ENCODE data around the gene SLC30A10.
A peak's percentile ranks its signal among the peaks of the same experiment; 100 is the strongest.
"Not testable (repeated sequence)": the region's sequence is repeated elsewhere in the genome, so short reads cannot be mapped to it uniquely, and the experiment has no call there.

Gene SLC30A10

GRCh38 chr1:219880765-219881457 lies 47.4 kb downstream of the SLC30A10 start:
- no peaks in the 10 kb centered on the region for H3K9me3 ChIP-seq (ENCODE audit: control insufficient read depth in 1 of 2, low read length in 2 of 2)
- peaks cover 13 to 14% of the 10 kb centered on the region in 2 donors for H3K4me1 ChIP-seq (ENCODE audit: control insufficient read depth in 1 of 2, insufficient read depth in 2 of 2, low read length in 2 of 2)
- H3K27ac ChIP-seq (ENCODE audit: low read depth, low read length) = no peak overlapping the region
- H3K36me3 ChIP-seq (ENCODE audit: control insufficient read depth in 1 of 2, insufficient read depth in 2 of 2, low read length in 2 of 2) = no peaks in the 10 kb centered on the region
- H3K9ac ChIP-seq (ENCODE audit: low read depth in 1 of 2, low read length in 2 of 2) = no peak overlapping the region
- H3K4me3 ChIP-seq (ENCODE audit: low read depth in 1 of 2, low read length in 2 of 2) = no peak overlapping the region
- peaks cover 0 to 3% of the 10 kb centered on the region in 2 donors for H3K27me3 ChIP-seq (ENCODE audit: control insufficient read depth in 1 of 2, insufficient read depth in 2 of 2, low read length in 2 of 2)

- no peaks in the 10 kb centered on the region for H3K9me3 ChIP-seq (ENCODE audit: control insufficient read depth in 1 of 2, low read length in 2 of 2)
- H3K36me3 ChIP-seq (ENCODE audit: control insufficient read depth in 1 of 2, insufficient read depth in 2 of 2, low read length in 2 of 2) = no peaks in the 10 kb centered on the region
- H3K4me1 ChIP-seq (ENCODE audit: control insufficient read depth in 1 of 2, insufficient read depth in 2 of 2, low read length in 2 of 2) = peaks cover 3 to 11% of the 10 kb centered on the region in 2 donors
- H3K4me3 ChIP-seq (ENCODE audit: low read depth in 1 of 2, low read length in 2 of 2) = no peak overlapping the region
- H3K27me3 ChIP-seq (ENCODE audit: control insufficient read depth in 1 of 2, insufficient read depth in 2 of 2, low read length in 2 of 2) = peaks cover 0 to 3% of the 10 kb centered on the region in 2 donors
- no peak overlapping the region for H3K9ac ChIP-seq (ENCODE audit: low read depth in 1 of 2, low read length in 2 of 2)
- no peak overlapping the region for H3K27ac ChIP-seq (ENCODE audit: low read depth, low read length)
Measured at GRCh38 chr1:219876798-219877209, 51.6 kb downstream of the SLC30A10 start.

GRCh38 chr1:219875860-219876259 lies 52.5 kb downstream of the SLC30A10 start:
- no peaks in the 10 kb centered on the region for H3K36me3 ChIP-seq (ENCODE audit: control insufficient read depth in 1 of 2, insufficient read depth in 2 of 2, low read length in 2 of 2)

GRCh38 chr1:219872538-219872937 lies 55.8 kb downstream of the SLC30A10 start:
- H3K4me3 ChIP-seq (ENCODE audit: low read depth in 1 of 2, low read length in 2 of 2); H3K27ac ChIP-seq (ENCODE audit: low read depth, low read length); H3K4me1 ChIP-seq (ENCODE audit: control insufficient read depth in 1 of 2, insufficient read depth in 2 of 2, low read length in 2 of 2); H3K9me3 ChIP-seq (ENCODE audit: control insufficient read depth in 1 of 2, low read length in 2 of 2); H3K9ac ChIP-seq (ENCODE audit: low read depth in 1 of 2, low read length in 2 of 2); H3K27me3 ChIP-seq (ENCODE audit: control insufficient read depth in 1 of 2, insufficient read depth in 2 of 2, low read length in 2 of 2); H3K36me3 ChIP-seq (ENCODE audit: control insufficient read depth in 1 of 2, insufficient read depth in 2 of 2, low read length in 2 of 2): not testable (repeated sequence)

More at GRCh38 chr1:219875860-219876259, 52.5 kb downstream of the SLC30A10 start:
- Histone ChIP-seq H3K27ac (ENCODE audit: low read depth, low read length) (no peak overlapping the region), H3K4me1 (ENCODE audit: control insufficient read depth in 1 of 2, insufficient read depth in 2 of 2, low read length in 2 of 2) (peaks cover 3 to 7% of the 10 kb centered on the region in 2 donors), H3K9me3 (ENCODE audit: control insufficient read depth in 1 of 2, low read length in 2 of 2) (no peaks in the 10 kb centered on the region), H3K27me3 (ENCODE audit: control insufficient read depth in 1 of 2, insufficient read depth in 2 of 2, low read length in 2 of 2) (peaks cover 0 to 3% of the 10 kb centered on the region in 2 donors), H3K9ac (ENCODE audit: low read depth in 1 of 2, low read length in 2 of 2) (no peak overlapping the region), H3K4me3 (ENCODE audit: low read depth in 1 of 2, low read length in 2 of 2) (peak overlapping the region; percentile 30 to 35)

GRCh38 chr1:219871427-219872057 lies 56.8 kb downstream of the SLC30A10 start:
- H3K9me3 ChIP-seq (ENCODE audit: control insufficient read depth in 1 of 2, low read length in 2 of 2) = no peaks in the 10 kb centered on the region
- no peak overlapping the region for H3K4me3 ChIP-seq (ENCODE audit: low read depth in 1 of 2, low read length in 2 of 2)
- H3K36me3 ChIP-seq (ENCODE audit: control insufficient read depth in 1 of 2, insufficient read depth in 2 of 2, low read length in 2 of 2) = no peaks in the 10 kb centered on the region
- no peak overlapping the region for H3K27ac ChIP-seq (ENCODE audit: low read depth, low read length)
- peaks cover 0 to under 1% of the 10 kb centered on the region in 2 donors for H3K27me3 ChIP-seq (ENCODE audit: control insufficient read depth in 1 of 2, insufficient read depth in 2 of 2, low read length in 2 of 2)
- H3K9ac ChIP-seq (ENCODE audit: low read depth in 1 of 2, low read length in 2 of 2) = no peak overlapping the region
- peaks cover 3 to 7% of the 10 kb centered on the region in 2 donors for H3K4me1 ChIP-seq (ENCODE audit: control insufficient read depth in 1 of 2, insufficient read depth in 2 of 2, low read length in 2 of 2)

GRCh38 chr1:219868615-219869014 lies 59.7 kb downstream of the SLC30A10 start:
- H3K36me3 ChIP-seq (ENCODE audit: control insufficient read depth in 1 of 2, insufficient read depth in 2 of 2, low read length in 2 of 2); H3K4me1 ChIP-seq (ENCODE audit: control insufficient read depth in 1 of 2, insufficient read depth in 2 of 2, low read length in 2 of 2); H3K27ac ChIP-seq (ENCODE audit: low read depth, low read length); H3K4me3 ChIP-seq (ENCODE audit: low read depth in 1 of 2, low read length in 2 of 2); H3K9ac ChIP-seq (ENCODE audit: low read depth in 1 of 2, low read length in 2 of 2); H3K9me3 ChIP-seq (ENCODE audit: control insufficient read depth in 1 of 2, low read length in 2 of 2); H3K27me3 ChIP-seq (ENCODE audit: control insufficient read depth in 1 of 2, insufficient read depth in 2 of 2, low read length in 2 of 2): not testable (repeated sequence)
